Smooth muscle cell (in vitro differentiated cells): ENCODE measurements around the gene SERPINI1. TPM values are rescaled to one million over a fixed set of nuclear protein-coding genes. Genes with fewer than 3 reads are reported as not detected.

Experiments
- DNase-seq: peaks from one replicate; lab custom pipeline; 2025; ENCODE audit not compliant: unreplicated experiment; lab: John Stamatoyannopoulos, UW
- H2AFZ ChIP-seq: fragments of 200-600 bp; sonication (generic); 2 replicates; pipeline ENCODE4 v1.6.0; 2016; ENCODE audit warnings: antibody characterized with exemption, low read depth, mild to moderate bottlenecking
- H3F3A ChIP-seq: fragments of 200-600 bp; sonication (generic); 2 replicates; pipeline ENCODE4 v1.6.0; 2017; ENCODE audit warnings: antibody characterized with exemption, low read depth
- H3K27ac ChIP-seq: fragments of 200-600 bp; sonication (generic); 2 replicates; pipeline ENCODE4 v1.5.1; 2016; ENCODE audit warnings: low read depth, mild to moderate bottlenecking
- H3K27me3 ChIP-seq: fragments of 200-600 bp; sonication (generic); 2 replicates; pipeline ENCODE4 v1.6.1; 2016; ENCODE audit warnings: low read depth, mild to moderate bottlenecking
- H3K36me3 ChIP-seq: fragments of 200-600 bp; sonication (generic); 2 replicates; pipeline ENCODE4 v1.5.1; 2016; ENCODE audit warnings: low read depth
- H3K4me1 ChIP-seq: fragments of 200-600 bp; sonication (generic); 2 replicates; pipeline ENCODE4 v1.5.1; 2016; ENCODE audit warnings: low read depth
- H3K4me2 ChIP-seq: fragments of 200-600 bp; sonication (generic); 2 replicates; pipeline ENCODE4 v1.6.0; 2016; ENCODE audit warnings: mild to moderate bottlenecking
- H3K4me3 ChIP-seq: fragments of 200-600 bp; sonication (generic); 2 replicates; pipeline ENCODE4 v1.5.1; 2016; ENCODE audit warnings: mild to moderate bottlenecking
- H3K79me2 ChIP-seq: fragments of 200-600 bp; sonication (generic); 2 replicates; pipeline ENCODE4 v1.6.0; 2016; ENCODE audit warnings: low read depth, mild to moderate bottlenecking
- H3K9ac ChIP-seq: fragments of 200-600 bp; sonication (generic); 2 replicates; pipeline ENCODE4 v1.6.0; 2016; ENCODE audit warnings: low read depth
- H3K9me3 ChIP-seq: fragments of 200-600 bp; sonication (generic); replicated peaks from 2 replicates; pipeline ENCODE4 v1.5.1; 2016; ENCODE audit warnings: low read depth
- H4K20me1 ChIP-seq: fragments of 200-600 bp; sonication (generic); 2 replicates; pipeline ENCODE4 v1.6.0; 2016; ENCODE audit warnings: low read depth
- WGBS: methylation state at CpG from one replicate; pipeline ENCODE4 v1.1.7; 2016; ENCODE audit warnings: low lambda C conversion rate; 5-methylcytosine and 5-hydroxymethylcytosine counted together
- polyA plus RNA-seq: library from polyadenylated mRNA; unstranded; fragments of >200 nt; fragmentation: Nextera tagmentation; extraction: Ambion mirVana; gene quantifications from 2 replicates; pipeline ENCODE4 v1.2.1, GENCODE V29; 2016
- total RNA-seq: library from RNA; depleted of rRNA; stranded (reverse); fragments of >200 nt; gene quantifications from 2 replicates; pipeline ENCODE4 v1.2.3, GENCODE V29; 2014
- TF ChIP-seq, protein P1 (sequence below): fragments of 200-600 bp; sonication (generic); IDR thresholded peaks from 2 replicates; pipeline ENCODE4 v1.5.1; 2017; ENCODE audit warnings: borderline replicate concordance, mild to moderate bottlenecking, antibody characterized with exemption; ENCODE audit not compliant: insufficient read depth, poor library complexity, severe bottlenecking

Gene SERPINI1
- total and polyA plus RNA-seq, 2 experiments from 2014 or later = 40.5 to 54.9 TPM

DNA sequence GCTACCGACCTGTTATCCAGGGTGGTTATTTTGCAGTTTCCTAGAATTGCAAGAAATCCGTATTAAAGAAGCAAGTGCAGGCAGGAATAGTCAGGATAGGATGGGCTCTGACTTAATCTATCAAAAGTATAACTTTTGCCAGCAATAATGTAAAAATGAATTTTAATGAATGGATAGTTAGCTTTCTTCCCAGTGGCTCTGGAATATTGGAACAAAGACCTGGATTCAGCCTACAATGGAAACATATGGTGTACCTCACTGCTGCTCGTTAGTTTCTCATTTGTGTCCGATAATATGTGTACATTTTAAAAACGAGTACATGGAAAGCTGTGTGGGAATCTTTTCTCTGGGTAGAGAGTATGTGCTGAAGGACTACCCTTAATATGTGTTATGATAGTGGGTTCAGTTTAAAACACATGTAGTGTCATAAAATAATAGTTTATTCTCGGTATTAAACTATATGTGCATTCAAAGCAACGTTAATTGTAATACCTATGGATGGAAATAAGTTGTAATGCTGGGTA is 805 bp downstream of the SERPINI1 start:
- Histone ChIP-seq H3K27me3 (no peaks in the 10 kb centered on the region), H3K4me3 (peak overlapping the region; percentile 64), H3F3A (no peaks in the 10 kb centered on the region), H4K20me1 (peaks cover 22% of the 10 kb centered on the region), H3K79me2 (peaks cover 31% of the 10 kb centered on the region), H3K4me2 (peak overlapping the region; percentile 88), H3K36me3 (no peaks in the 10 kb centered on the region), H3K27ac (no peak overlapping the region), H3K9me3 (no peaks in the 10 kb centered on the region), H3K9ac (no peak overlapping the region), H2AFZ (peak overlapping the region; percentile 78), H3K4me1 (peaks cover 18% of the 10 kb centered on the region)
- 46% methylated on average over 7 of the region's 7 CpGs for WGBS
- no peak for DNase-seq
- TF ChIP-seq, protein P1, sequence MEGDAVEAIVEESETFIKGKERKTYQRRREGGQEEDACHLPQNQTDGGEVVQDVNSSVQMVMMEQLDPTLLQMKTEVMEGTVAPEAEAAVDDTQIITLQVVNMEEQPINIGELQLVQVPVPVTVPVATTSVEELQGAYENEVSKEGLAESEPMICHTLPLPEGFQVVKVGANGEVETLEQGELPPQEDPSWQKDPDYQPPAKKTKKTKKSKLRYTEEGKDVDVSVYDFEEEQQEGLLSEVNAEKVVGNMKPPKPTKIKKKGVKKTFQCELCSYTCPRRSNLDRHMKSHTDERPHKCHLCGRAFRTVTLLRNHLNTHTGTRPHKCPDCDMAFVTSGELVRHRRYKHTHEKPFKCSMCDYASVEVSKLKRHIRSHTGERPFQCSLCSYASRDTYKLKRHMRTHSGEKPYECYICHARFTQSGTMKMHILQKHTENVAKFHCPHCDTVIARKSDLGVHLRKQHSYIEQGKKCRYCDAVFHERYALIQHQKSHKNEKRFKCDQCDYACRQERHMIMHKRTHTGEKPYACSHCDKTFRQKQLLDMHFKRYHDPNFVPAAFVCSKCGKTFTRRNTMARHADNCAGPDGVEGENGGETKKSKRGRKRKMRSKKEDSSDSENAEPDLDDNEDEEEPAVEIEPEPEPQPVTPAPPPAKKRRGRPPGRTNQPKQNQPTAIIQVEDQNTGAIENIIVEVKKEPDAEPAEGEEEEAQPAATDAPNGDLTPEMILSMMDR = no peak

DNA sequence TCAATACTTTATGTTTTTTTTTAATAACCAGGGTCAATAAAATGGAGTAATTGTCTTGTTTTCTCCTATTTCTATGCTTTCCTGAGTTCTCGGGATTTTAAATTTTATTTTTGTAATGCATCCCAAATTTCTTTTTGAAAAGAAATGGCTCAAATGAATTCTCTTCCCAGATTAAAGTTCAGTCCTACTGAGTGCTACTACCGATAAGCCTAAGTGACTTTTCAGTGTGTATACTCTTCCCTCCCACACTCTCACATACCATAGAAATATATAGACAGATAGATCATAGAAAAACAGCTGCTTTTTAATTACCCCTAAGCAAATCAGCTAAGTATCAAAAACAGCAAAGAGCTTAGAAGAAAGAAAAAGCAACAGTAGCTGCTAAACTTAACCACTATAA is 1.5 kb downstream of the SERPINI1 start:
- Histone ChIP-seq H3K9me3 (no peaks in the 10 kb centered on the region), H3K4me2 (peak overlapping the region; percentile 88), H3K27ac (no peak overlapping the region), H3K4me3 (peak overlapping the region; percentile 64), H2AFZ (no peak overlapping the region), H3K79me2 (peaks cover 24% of the 10 kb centered on the region), H3K27me3 (no peaks in the 10 kb centered on the region), H4K20me1 (peaks cover 16% of the 10 kb centered on the region), H3K36me3 (no peaks in the 10 kb centered on the region), H3K4me1 (peaks cover 18% of the 10 kb centered on the region), H3F3A (no peaks in the 10 kb centered on the region), H3K9ac (no peak overlapping the region)
- 63% methylated on average over 2 of the region's 2 CpGs for WGBS
- TF ChIP-seq, protein P1 = no peak
- DNase-seq = no peak

DNA sequence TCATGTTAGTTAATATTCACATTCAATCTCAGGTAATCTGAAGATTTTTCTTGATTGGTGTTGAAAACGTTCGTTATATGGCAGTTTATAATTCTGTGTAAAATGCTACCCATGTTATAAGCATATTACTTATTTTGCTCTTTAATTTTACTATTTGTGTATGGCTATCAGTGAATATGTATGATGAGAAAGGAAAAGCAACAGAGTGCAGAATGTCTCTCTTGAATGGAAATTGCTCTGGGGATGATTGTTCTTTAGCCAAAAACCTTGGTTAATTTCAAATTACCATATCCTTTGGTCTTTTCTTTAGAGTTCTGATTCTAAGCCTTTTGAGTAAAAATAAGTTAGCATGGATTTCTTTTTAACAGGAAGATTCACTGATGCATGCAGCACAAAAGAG is 2.5 kb downstream of the SERPINI1 start:
- no peaks in the 10 kb centered on the region for H3K36me3 ChIP-seq
- H3K9me3 ChIP-seq = no peaks in the 10 kb centered on the region
- peaks cover 14% of the 10 kb centered on the region for H3K79me2 ChIP-seq
- 84% methylated on average over 2 of the region's 2 CpGs for WGBS
- H3K27me3 ChIP-seq = no peaks in the 10 kb centered on the region
- TF ChIP-seq, protein P1 = no peak
- peaks cover 14% of the 10 kb centered on the region for H3K4me1 ChIP-seq
- H3K4me2 ChIP-seq = no peak overlapping the region
- H3F3A ChIP-seq = no peaks in the 10 kb centered on the region
- no peak overlapping the region for H3K27ac ChIP-seq
- DNase-seq = no peak
- H3K9ac ChIP-seq = no peak overlapping the region
- no peak overlapping the region for H2AFZ ChIP-seq
- H4K20me1 ChIP-seq = peaks cover 5% of the 10 kb centered on the region
- no peak overlapping the region for H3K4me3 ChIP-seq

DNA sequence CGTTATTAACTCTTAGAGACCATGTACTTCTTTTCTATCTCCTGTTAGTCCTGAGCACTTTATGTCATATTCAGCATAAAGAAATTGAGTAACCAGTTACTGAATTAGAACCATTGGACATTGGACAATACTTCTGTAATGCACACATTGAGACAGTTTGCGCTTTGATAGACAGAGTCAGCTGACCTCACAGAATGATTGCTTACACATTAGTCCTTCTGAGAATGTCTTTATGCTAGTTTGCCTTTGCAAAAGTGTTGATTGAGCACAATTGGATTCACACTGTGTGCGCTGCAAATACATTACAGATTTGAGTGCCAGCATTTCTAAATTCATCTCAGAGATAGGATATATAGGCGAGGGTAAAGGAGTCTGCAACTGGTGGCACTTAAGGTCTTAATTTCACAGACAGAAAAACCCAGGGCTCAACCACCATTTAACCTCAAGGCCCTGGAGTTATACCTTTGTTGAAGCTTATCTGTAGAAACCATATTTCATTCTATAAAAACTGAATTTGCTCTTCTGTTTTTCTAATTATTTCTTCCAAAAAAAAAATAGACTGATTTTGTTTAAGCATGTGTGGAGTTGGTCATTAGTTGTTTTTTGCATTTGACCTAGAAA is 3.8 kb downstream of the SERPINI1 start:
- TF ChIP-seq, protein P1 = no peak
- H3K4me2 ChIP-seq = no peak overlapping the region
- H3K79me2 ChIP-seq = peaks cover 11% of the 10 kb centered on the region
- no peaks in the 10 kb centered on the region for H3K36me3 ChIP-seq
- H3K4me3 ChIP-seq = no peak overlapping the region
- H2AFZ ChIP-seq = no peak overlapping the region
- no peak for DNase-seq
- H3K27ac ChIP-seq = no peak overlapping the region
- no peaks in the 10 kb centered on the region for H3K9me3 ChIP-seq
- peaks cover 6% of the 10 kb centered on the region for H3K4me1 ChIP-seq
- no peaks in the 10 kb centered on the region for H3F3A ChIP-seq
- no peaks in the 10 kb centered on the region for H3K27me3 ChIP-seq
- H3K9ac ChIP-seq = no peak overlapping the region
- no peaks in the 10 kb centered on the region for H4K20me1 ChIP-seq
- WGBS = 98% methylated on average over 4 of the region's 4 CpGs
